ENCODE results near the gene RETN. TPM values are rescaled to one million over a fixed set of nuclear protein-coding genes. Genes with fewer than 3 reads are reported as not detected.
A peak's percentile ranks its signal among the peaks of the same experiment; 100 is the strongest.

The RETN gene
- total RNA-seq, 2 experiments from 2014 or later = not detected

DNA sequence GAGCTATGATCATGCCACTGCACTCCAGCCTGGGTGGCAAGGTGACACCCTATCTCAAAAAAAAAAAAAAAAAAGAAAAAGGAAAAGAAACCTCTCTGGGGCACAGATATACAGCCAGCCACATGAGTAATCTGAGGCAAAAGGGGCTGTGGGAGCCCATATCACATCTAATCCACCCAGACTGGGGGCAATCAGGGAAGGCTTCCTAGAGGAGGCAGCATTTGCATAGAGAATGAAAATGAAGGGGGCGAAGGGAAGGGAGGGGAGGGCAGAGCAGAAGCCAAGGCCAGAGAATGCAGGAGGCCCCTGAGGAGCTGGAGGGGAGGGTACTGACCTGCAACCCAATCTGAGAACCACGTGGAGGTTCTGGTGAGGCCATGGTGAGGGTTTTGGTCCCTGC lies 18.7 kb upstream of the RETN start:
- ChIA-PET CTCF (interaction anchor here (1.5 to 4.5 kb wide), 4 partner anchors 8 to 150 kb away, joined by 5 to 46 read pairs (median 20); partner anchors contain the start of genes RETN and TRAPPC5), POLR2A (interaction anchor here (1.3 kb wide), 1 partner anchor 13 kb away, joined by 3 read pairs; no protein-coding TSS in a partner anchor)
- H3K4me1 Mint-ChIP-seq (ENCODE audit: low read depth) = peaks cover 9% of the 10 kb centered on the region
- DNase-seq = no peak
- H3K36me3 Mint-ChIP-seq = peaks cover 4% of the 10 kb centered on the region
- H3K4me3 Mint-ChIP-seq = no peak overlapping the region
- intact Hi-C loops (cut with micrococcal nuclease) = no loop called here
- no peak overlapping the region for H3K27ac Mint-ChIP-seq
- no peaks in the 10 kb centered on the region for H3K27me3 Mint-ChIP-seq
- no peaks in the 10 kb centered on the region for H3K9me3 Mint-ChIP-seq

DNA sequence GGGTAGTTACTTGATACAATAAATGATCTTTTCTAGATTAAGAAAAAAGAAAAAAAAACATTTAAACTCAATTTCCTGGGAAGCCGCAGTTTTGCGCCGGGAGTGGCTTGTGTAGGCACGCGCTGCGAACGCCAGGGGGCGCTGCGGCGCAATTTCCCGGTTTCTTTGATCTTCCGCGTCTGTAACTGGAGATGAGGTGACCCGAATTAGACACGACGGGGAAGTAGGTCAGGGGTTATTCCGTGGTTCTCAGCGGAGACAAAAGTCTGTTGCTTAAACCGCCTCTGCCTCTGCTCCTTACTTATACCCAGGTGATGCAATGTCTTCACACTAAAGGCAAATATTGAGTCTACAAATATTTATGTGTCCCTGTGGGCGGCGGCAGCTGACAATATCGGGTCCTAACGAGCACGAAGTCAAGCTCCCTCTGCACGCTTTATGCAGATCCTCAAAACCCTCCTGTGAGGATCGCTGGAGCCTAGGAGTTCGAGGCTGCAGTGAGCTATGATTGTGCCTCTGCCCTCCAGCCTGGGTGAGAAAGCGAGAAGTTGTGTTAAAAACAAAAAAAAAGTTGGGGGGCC lies 16.7 kb upstream of the RETN start:
- Mint-ChIP-seq H3K9me3 (no peaks in the 10 kb centered on the region), H3K27me3 (no peaks in the 10 kb centered on the region)

DNA sequence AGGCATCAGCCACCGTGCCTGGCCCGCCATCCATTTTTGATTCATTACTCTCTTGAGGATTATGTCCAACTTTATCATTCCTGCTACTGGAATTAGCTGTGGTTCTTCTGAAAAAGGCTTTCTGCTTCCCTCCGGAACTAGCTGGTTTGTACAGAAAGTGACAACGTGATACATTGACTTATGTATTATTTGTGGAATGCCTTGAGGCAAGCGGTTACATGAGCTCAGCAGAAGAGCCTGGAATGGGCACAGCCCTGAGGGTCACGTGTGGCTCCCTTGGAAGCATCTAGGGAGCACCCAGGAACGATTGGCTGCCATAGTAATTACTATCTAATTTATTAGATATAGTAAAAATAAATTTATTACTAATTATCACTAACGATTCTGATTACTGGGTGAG lies 14.4 kb upstream of the RETN start:
- H3K9me3 Mint-ChIP-seq = no peaks in the 10 kb centered on the region
- intact Hi-C loops (cut with micrococcal nuclease) = no loop called here
- peaks cover 25% of the 10 kb centered on the region for H3K4me1 Mint-ChIP-seq (ENCODE audit: low read depth)
- no peak overlapping the region for H3K27ac Mint-ChIP-seq
- no peaks in the 10 kb centered on the region for H3K36me3 Mint-ChIP-seq
- CTCF ChIA-PET = interaction anchor here (1.5 to 4.5 kb wide), 4 partner anchors 26 to 147 kb away, joined by 4 to 46 read pairs (median 9); partner anchors contain the start of gene TRAPPC5
- H3K27me3 Mint-ChIP-seq = no peaks in the 10 kb centered on the region
- POLR2A ChIA-PET = interaction anchor here (0.7 kb wide), 1 partner anchor 695 kb away, joined by 3 read pairs; no protein-coding TSS in a partner anchor
- no peak for DNase-seq
- no peak overlapping the region for H3K4me3 Mint-ChIP-seq

More for the DNA sequence above, 16.7 kb upstream of the RETN start:
- peak; percentile 92 for DNase-seq
- Mint-ChIP-seq H3K4me3 (peak overlapping the region; percentile 49), H3K4me1 (ENCODE audit: low read depth) (peaks cover 12% of the 10 kb centered on the region), H3K27ac (peak overlapping the region; percentile 49), H3K36me3 (peaks cover 2% of the 10 kb centered on the region)
- intact Hi-C loops (cut with micrococcal nuclease) = loop anchor here (1.0 kb wide), 2 partner anchors 27 to 147 kb away; no protein-coding TSS in a partner anchor
- ChIA-PET CTCF (interaction anchor here (0.5 to 4.5 kb wide), 13 partner anchors 10 to 503 kb away, joined by 3 to 46 read pairs (median 5); partner anchors contain the start of genes PET100, RETN, STXBP2 and TRAPPC5), POLR2A (no interaction called here)

DNA sequence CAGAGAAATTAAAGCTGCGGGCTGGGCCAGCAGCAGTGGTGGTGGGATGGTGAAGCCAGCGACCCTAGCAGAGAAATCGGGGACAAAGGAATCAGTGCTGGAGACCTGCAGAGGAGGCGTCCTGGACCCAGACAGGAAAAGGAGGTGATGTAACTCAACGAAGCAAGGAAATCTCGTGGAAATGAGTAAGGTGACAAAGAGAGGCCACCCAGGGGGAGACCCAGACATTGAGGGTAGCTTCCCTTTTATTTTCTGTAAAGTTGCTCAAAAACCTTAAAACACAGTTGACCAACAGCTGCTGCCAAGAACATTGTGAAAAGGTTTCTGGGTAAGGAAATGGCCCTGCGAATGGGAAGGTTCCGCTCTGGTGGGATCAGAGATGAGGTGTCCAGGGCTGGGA lies 13.3 kb upstream of the RETN start:
- Mint-ChIP-seq H3K27ac (no peak overlapping the region), H3K4me1 (ENCODE audit: low read depth) (peaks cover 25% of the 10 kb centered on the region), H3K9me3 (no peaks in the 10 kb centered on the region), H3K4me3 (no peak overlapping the region), H3K27me3 (no peaks in the 10 kb centered on the region), H3K36me3 (no peaks in the 10 kb centered on the region)
- POLR2A ChIA-PET = no interaction called here
- CTCF ChIA-PET = interaction anchor here (1.5 to 2.8 kb wide), 2 partner anchors 25 to 146 kb away, joined by 4 to 13 read pairs; partner anchors contain the start of gene TRAPPC5
- no peak for DNase-seq
- intact Hi-C loops (cut with micrococcal nuclease) = no loop called here

DNA sequence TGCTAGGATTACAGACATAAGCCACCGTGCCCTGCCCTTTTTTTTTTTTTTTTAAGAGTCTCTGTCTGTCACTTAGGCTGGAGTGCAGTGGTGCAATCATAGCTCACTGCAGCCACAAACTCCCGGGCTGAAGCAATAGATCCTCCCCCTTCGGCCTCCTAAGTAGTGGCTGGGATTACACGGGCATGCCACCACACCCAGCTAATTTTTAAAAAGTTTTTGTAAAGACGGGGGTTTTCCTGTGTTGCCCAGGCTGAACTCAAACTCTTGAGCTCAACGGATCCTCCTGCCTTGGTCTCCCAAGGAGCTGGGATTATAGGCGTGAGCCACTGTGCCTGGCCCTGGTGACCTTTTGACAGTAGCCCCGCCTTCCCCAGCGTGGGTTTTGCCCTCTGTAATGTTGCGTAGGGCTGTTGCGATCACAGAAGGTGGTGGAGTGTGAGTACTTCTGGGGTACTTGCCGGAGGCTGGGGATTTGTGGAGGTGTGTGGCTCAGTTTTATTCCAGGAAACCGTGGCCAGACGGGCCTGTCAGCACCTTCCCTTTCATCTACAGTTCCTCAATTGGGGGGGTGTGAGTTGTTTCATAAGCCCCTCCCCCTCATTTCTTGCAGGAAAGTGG lies 11.6 kb upstream of the RETN start:
- peak; percentile 61 for DNase-seq
- Mint-ChIP-seq H3K9me3 (no peaks in the 10 kb centered on the region), H3K4me3 (no peak overlapping the region), H3K36me3 (no peaks in the 10 kb centered on the region), H3K27ac (no peak overlapping the region), H3K4me1 (ENCODE audit: low read depth) (peaks cover 22% of the 10 kb centered on the region), H3K27me3 (no peaks in the 10 kb centered on the region)
- ChIA-PET POLR2A (no interaction called here), CTCF (interaction anchor here (0.5 to 2.5 kb wide), 7 partner anchors 8 to 195 kb away, joined by 3 to 11 read pairs (median 5); partner anchors contain the start of gene TRAPPC5)
- intact Hi-C loops (cut with micrococcal nuclease) = no loop called here

DNA sequence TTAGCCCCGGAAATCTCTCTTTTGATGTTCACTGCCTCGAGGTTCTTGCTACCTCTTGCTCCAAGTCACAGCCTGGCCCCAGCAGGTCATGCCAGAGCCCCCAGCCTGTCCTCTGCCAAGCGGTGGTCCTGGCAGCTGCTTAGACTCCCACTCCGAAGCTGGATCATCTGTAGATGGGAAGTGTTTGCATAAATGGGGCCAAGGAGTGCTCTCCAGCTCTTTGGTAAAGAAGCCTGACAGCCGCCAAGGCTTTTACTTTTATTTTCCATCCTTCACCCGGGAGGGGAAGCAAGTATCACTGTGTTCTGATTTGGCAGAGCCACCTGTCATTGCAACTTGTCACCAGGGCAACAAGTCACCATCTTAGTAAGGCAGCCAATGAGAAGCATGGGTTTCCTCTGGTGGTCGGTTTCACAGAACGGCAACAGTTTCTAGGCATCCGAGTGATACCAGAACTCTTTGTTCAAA lies 10.6 kb upstream of the RETN start:
- ChIA-PET CTCF (interaction anchor here (0.9 to 2.5 kb wide), 4 partner anchors 9 to 142 kb away, joined by 3 to 11 read pairs (median 6); partner anchors contain the start of gene TRAPPC5), POLR2A (no interaction called here)
- no peaks in the 10 kb centered on the region for H3K9me3 Mint-ChIP-seq
- no peaks in the 10 kb centered on the region for H3K27me3 Mint-ChIP-seq
- peaks cover 16% of the 10 kb centered on the region for H3K4me1 Mint-ChIP-seq (ENCODE audit: low read depth)
- intact Hi-C loops (cut with micrococcal nuclease) = no loop called here
- peak overlapping the region; percentile 65 for H3K4me3 Mint-ChIP-seq
- no peaks in the 10 kb centered on the region for H3K36me3 Mint-ChIP-seq
- H3K27ac Mint-ChIP-seq = no peak overlapping the region
- peak; percentile 69 for DNase-seq

DNA sequence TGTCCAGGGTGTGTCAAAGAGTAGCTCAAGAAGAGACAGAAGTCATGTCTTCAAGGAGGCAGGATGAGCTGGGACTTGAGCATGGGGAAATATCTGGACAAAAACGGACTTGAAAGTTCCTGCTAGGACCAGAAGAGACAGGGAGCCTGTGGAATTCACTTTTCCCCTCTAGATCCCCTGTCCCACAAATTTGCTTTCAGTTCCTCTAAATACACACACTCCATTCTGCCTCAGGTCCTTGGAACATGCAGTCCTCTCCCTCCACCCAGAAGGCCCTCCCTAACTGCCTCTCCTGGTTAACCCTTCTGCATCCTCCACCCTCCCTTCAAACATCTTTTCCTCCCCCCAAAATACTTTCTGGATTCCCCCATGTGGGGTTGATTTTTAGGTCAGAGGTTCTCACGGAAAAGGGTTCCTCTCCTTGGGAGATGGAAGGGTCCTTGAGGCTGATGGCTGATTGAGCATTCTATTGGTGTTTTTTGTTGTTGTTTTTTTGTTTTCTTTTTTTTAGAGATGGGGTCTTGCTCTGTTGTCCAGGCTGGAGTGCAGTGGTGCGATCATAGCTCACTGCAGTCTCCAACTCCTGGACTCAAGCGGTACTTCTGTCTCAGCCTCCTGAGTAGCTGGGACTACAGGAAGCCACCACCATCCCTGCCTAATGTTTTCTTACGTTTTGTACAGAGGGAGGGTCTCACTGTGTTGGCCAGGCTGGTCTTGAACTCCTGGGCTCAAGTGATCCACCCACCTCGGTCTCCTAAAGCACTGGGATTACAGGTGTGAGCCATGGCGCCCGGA lies 6.9 kb upstream of the RETN start:
- intact Hi-C loops (cut with micrococcal nuclease) = no loop called here
- H3K4me3 Mint-ChIP-seq = no peak overlapping the region
- H3K9me3 Mint-ChIP-seq = no peaks in the 10 kb centered on the region
- CTCF ChIA-PET = interaction anchor here (0.7 to 2.4 kb wide), 3 partner anchors 8 to 19 kb away, joined by 3 to 9 read pairs (median 7); partner anchors contain the start of gene TRAPPC5
- H3K27me3 Mint-ChIP-seq = peaks cover 4% of the 10 kb centered on the region
- H3K36me3 Mint-ChIP-seq = no peaks in the 10 kb centered on the region
- POLR2A ChIA-PET = no interaction called here
- H3K4me1 Mint-ChIP-seq (ENCODE audit: low read depth) = peaks cover 15% of the 10 kb centered on the region
- DNase-seq = no peak
- H3K27ac Mint-ChIP-seq = no peak overlapping the region

DNA sequence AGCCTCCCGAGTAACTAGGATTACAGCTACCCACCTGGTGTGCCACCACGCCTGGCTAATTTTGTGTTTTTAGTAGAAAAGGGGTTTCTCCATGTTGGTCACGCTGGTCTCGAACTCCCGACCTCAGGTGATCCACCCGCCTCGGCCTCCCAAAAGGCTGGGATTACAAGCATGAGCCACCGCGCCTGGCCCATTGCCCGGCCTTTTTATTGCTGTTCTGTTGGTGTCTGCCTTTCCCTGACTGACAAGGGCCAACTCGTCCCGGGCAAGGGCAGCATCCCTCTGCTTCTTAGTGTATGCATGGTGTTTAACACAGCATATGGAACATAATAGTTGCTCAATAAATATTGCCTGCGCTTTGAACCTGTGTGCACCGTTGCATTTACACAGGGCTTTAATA lies 6.2 kb upstream of the RETN start:
- Mint-ChIP-seq H3K9me3 (no peaks in the 10 kb centered on the region), H3K4me3 (no peak overlapping the region), H3K27ac (no peak overlapping the region), H3K36me3 (no peaks in the 10 kb centered on the region), H3K4me1 (ENCODE audit: low read depth) (peaks cover 8% of the 10 kb centered on the region), H3K27me3 (peaks cover 5% of the 10 kb centered on the region)
- CTCF ChIA-PET = interaction anchor here (2.4 kb wide), 1 partner anchor 10 kb away, joined by 7 read pairs; no protein-coding TSS in a partner anchor
- intact Hi-C loops (cut with micrococcal nuclease) = no loop called here
- DNase-seq = no peak
- POLR2A ChIA-PET = no interaction called here

DNA sequence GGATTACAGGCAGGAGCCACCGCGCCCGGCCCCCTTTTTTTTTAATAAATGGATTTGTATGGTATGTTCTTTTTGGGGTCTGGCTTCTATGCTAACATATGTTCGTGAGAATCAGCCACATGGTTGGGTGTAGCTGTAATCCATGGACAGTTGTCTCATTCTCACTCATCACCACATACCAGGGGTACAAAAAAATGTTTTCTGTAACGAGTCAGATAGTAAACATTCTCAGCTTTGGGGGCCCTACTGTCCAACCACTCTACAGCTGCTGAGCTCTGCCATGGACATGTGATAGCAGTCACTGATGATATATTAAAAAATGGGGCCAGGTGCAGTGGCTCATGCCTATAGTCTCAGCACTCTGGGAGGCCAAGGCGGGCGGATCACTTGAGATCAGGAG lies 5.1 kb upstream of the RETN start:
- Mint-ChIP-seq H3K4me3 (no peak overlapping the region), H3K4me1 (ENCODE audit: low read depth) (no peaks in the 10 kb centered on the region), H3K9me3 (no peaks in the 10 kb centered on the region), H3K27me3 (peaks cover 5% of the 10 kb centered on the region), H3K36me3 (no peaks in the 10 kb centered on the region), H3K27ac (no peak overlapping the region)
- no peak for DNase-seq
- intact Hi-C loops (cut with micrococcal nuclease) = no loop called here
- CTCF ChIA-PET = interaction anchor here (0.9 kb wide), 1 partner anchor 14 kb away, joined by 3 read pairs; no protein-coding TSS in a partner anchor
- POLR2A ChIA-PET = no interaction called here

DNA sequence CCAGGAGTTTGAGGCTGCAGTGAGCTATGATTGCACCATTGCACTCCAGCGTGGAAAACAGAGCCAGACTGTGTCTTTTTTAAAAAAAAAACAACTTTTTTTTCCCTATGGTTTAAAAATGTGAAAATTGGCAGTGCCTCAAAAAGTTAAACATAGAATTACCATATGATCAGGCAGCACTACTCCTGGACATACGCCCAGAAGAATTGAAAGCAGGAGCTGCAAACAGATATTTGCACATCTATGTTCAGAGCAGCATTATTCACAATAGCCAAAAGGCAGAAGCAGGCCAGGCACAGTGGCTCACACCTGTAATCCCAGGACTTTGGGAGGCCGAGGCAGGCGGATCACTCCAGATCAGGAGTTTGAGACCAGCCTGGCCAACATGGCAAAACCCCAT lies 3.8 kb upstream of the RETN start:
- intact Hi-C loops (cut with micrococcal nuclease) = no loop called here
- ChIA-PET POLR2A (no interaction called here), CTCF (interaction anchor here (0.7 to 0.9 kb wide), 2 partner anchors 14 to 52 kb away, joined by 3 to 4 read pairs; no protein-coding TSS in a partner anchor)
- H3K9me3 Mint-ChIP-seq = no peaks in the 10 kb centered on the region
- H3K4me1 Mint-ChIP-seq (ENCODE audit: low read depth) = peaks cover 5% of the 10 kb centered on the region
- H3K4me3 Mint-ChIP-seq = no peak overlapping the region
- DNase-seq = no peak
- no peak overlapping the region for H3K27ac Mint-ChIP-seq
- H3K36me3 Mint-ChIP-seq = no peaks in the 10 kb centered on the region
- H3K27me3 Mint-ChIP-seq = peaks cover 10% of the 10 kb centered on the region

DNA sequence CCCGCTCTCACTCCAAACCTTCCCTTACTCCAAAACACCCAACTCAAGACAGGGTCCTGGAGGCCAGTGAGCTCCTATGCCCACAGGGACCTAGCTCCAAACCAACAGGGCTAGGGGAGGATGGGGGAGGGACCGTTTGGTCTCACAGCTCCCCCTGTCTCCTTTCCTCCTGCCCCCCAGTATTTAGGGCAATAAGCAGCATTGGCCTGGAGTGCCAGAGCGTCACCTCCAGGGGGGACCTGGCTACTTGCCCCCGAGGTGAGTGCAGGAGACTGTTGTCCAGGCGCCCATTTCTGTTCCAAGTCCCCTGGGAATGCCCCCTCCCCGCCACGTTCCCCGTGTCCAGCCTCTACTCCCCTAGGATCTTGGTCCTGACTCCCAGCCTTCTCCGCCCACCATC lies 792 bp downstream of the RETN start:
- H3K9me3 Mint-ChIP-seq = peaks cover 2% of the 10 kb centered on the region
- H3K4me1 Mint-ChIP-seq (ENCODE audit: low read depth) = peaks cover 16% of the 10 kb centered on the region
- CTCF ChIA-PET = interaction anchor here (0.8 to 2.8 kb wide), 4 partner anchors 12 to 139 kb away, joined by 3 to 14 read pairs (median 6); partner anchors contain the start of gene TRAPPC5
- no peak overlapping the region for H3K27ac Mint-ChIP-seq
- peaks cover 29% of the 10 kb centered on the region for H3K27me3 Mint-ChIP-seq
- DNase-seq = no peak
- intact Hi-C loops (cut with micrococcal nuclease) = loop anchor here (10.0 kb wide), 1 partner anchor 285 kb away; no protein-coding TSS in a partner anchor
- POLR2A ChIA-PET = no interaction called here
- H3K4me3 Mint-ChIP-seq = no peak overlapping the region
- no peaks in the 10 kb centered on the region for H3K36me3 Mint-ChIP-seq
